ENCODE measurements around the gene CCNB1IP1. TPM values are rescaled to one million over a fixed set of nuclear protein-coding genes. Genes with fewer than 3 reads are reported as not detected.

Gene CCNB1IP1
- 10 to 100 TPM; 17.6 to 32.6 TPM for total RNA-seq

GRCh38 chr14:20332788-20333493 is at the start of gene CCNB1IP1:
Gene CCNB1IP1, minus strand, starts transcription at chr14:20333279. Its CDS starts 16,756 bp downstream, at chr14:20316523.

GRCh38 chr14:20343092-20343861 is 10.2 kb upstream of the CCNB1IP1 start, which contains the start of gene PARP2:
Gene PARP2, plus strand, starts transcription at chr14:20343635. Its CDS starts 7 bp downstream, at chr14:20343642.

GRCh38 chr14:20305265-20306078 is 27.6 kb downstream of the CCNB1IP1 start, which contains the start of gene TTC5:
Gene TTC5, minus strand, starts transcription at chr14:20305951. Its CDS starts 14 bp downstream, at chr14:20305937.

Small RNA genes within 50 kb of the gene (small RNA-seq; reads per million reads assigned to genes)
- gene SNORA79B (2.9 to 7.9 reads per million in 2 donors), gene SNORD126 (223 to 351 reads per million in 2 donors)

Other genes with a start within 250 kb of the CCNB1IP1 start
- not detected for gene OR4K17, start 222.5 kb downstream of the CCNB1IP1 start, total RNA-seq
- gene OR4N5, start 194.5 kb downstream of the CCNB1IP1 start, total RNA-seq = not detected
- not detected for gene OR11G2, start 142.4 kb downstream of the CCNB1IP1 start, total RNA-seq
- gene OR11H6, start 109.6 kb downstream of the CCNB1IP1 start, total RNA-seq = not detected
- not detected for gene OR11H7, start 104.3 kb downstream of the CCNB1IP1 start, total RNA-seq
- not detected for gene OR11H4, start 94.0 kb downstream of the CCNB1IP1 start, total RNA-seq
- 10 to 100 TPM; 17.2 to 22.3 TPM for gene TTC5, start 27.3 kb downstream of the CCNB1IP1 start, total RNA-seq
- gene PARP2, start 10.4 kb upstream of the CCNB1IP1 start, total RNA-seq = 10 to 100 TPM; 11.0 to 18.6 TPM
- 10 to 100 TPM; 17.3 to 23.4 TPM for gene TEP1, start 80.2 kb upstream of the CCNB1IP1 start, total RNA-seq
- under 1 TPM; under 0.01 to 0.34 TPM for gene KLHL33, start 102.9 kb upstream of the CCNB1IP1 start, total RNA-seq
- gene OSGEP, start 121.5 kb upstream of the CCNB1IP1 start, total RNA-seq = 10 to 100 TPM; 52.3 to 58.6 TPM
- 10 to 100 TPM; 23.7 to 51.6 TPM for gene APEX1, start 121.9 kb upstream of the CCNB1IP1 start, total RNA-seq
- gene PIP4P1, start 128.2 kb upstream of the CCNB1IP1 start, total RNA-seq = 10 to 100 TPM; 40.3 to 45.4 TPM
- gene PNP, start 136.1 kb upstream of the CCNB1IP1 start, total RNA-seq = 100 to 1,000 TPM in 1 of 2 donors, 10 to 100 TPM in 1; 26.8 to 107 TPM
- not detected for gene RNASE10, start 172.3 kb upstream of the CCNB1IP1 start, total RNA-seq
- gene RNASE9, start 227.8 kb upstream of the CCNB1IP1 start, total RNA-seq = not detected